Activated CD8-positive, alpha-beta memory T cell treated with anti-CD3 and anti-CD28 coated beads, Interleukin-2, amount 50 U/mL, for 24 hours (primary cell): ENCODE measurements around the gene CTNNA3.

ENCODE experiments used
- DNase-seq: peaks from one replicate; pipeline ENCODE4 v3.0.0-alpha.2; 2020; ENCODE audit errors: extremely low read depth

The CTNNA3 gene

GRCh38 chr10:67017218-67017617 is 678.8 kb downstream of the CTNNA3 start:
- DNase-seq = no peak

- no peak for DNase-seq
Observed at GRCh38 chr10:67015225-67015624, 680.8 kb downstream of the CTNNA3 start.

- DNase-seq = no peak
Observed at GRCh38 chr10:67011981-67012380, 684.0 kb downstream of the CTNNA3 start.

GRCh38 chr10:67011480-67011879 is 684.5 kb downstream of the CTNNA3 start:
- DNase-seq = no peak

GRCh38 chr10:67005981-67006380 is 690.0 kb downstream of the CTNNA3 start:
- no peak for DNase-seq

- DNase-seq = no peak
Observed at GRCh38 chr10:67004690-67005089, 691.3 kb downstream of the CTNNA3 start.

- no peak for DNase-seq
Observed at GRCh38 chr10:66999762-67000545, 696.0 kb downstream of the CTNNA3 start.

GRCh38 chr10:66996996-66997395 is 699.0 kb downstream of the CTNNA3 start:
- DNase-seq = no peak

- DNase-seq = no peak
Observed at GRCh38 chr10:66990143-66990830, 705.7 kb downstream of the CTNNA3 start.

GRCh38 chr10:66983475-66983818 is 712.5 kb downstream of the CTNNA3 start:
- DNase-seq = no peak

- DNase-seq = no peak
Observed at GRCh38 chr10:66982792-66983474, 713.1 kb downstream of the CTNNA3 start.

GRCh38 chr10:66982053-66982420 is 714.0 kb downstream of the CTNNA3 start:
- no peak for DNase-seq

- DNase-seq = no peak
Observed at GRCh38 chr10:66981361-66982052, 714.5 kb downstream of the CTNNA3 start.

GRCh38 chr10:66980246-66980815 is 715.7 kb downstream of the CTNNA3 start:
- no peak for DNase-seq

- no peak for DNase-seq
Observed at GRCh38 chr10:66964946-66965345, 731.0 kb downstream of the CTNNA3 start.

GRCh38 chr10:66958466-66958865 is 737.5 kb downstream of the CTNNA3 start:
- no peak for DNase-seq

GRCh38 chr10:66951896-66952295 is 744.1 kb downstream of the CTNNA3 start:
- DNase-seq = no peak

- DNase-seq = no peak
Observed at GRCh38 chr10:66943590-66943989, 752.4 kb downstream of the CTNNA3 start.

- DNase-seq = no peak
Observed at GRCh38 chr10:66942407-66942806, 753.6 kb downstream of the CTNNA3 start.

GRCh38 chr10:66941491-66941890 is 754.5 kb downstream of the CTNNA3 start:
- no peak for DNase-seq

GRCh38 chr10:66940965-66941364 is 755.0 kb downstream of the CTNNA3 start:
- no peak for DNase-seq

- DNase-seq = no peak
Observed at GRCh38 chr10:66934711-66935110, 761.3 kb downstream of the CTNNA3 start.
